HepG2 (cell line): ENCODE data around the gene CPPED1. TPM values are rescaled to one million over a fixed set of nuclear protein-coding genes. Genes with fewer than 3 reads are reported as not detected.

Experiments used
- BCL6 ChIP-seq: IDR thresholded peaks from 2 replicates; pipeline ENCODE4 v1.6.1; 2016; ENCODE audit warnings: missing genetic modification reagents, missing compliant biosample characterization
- FOXK1 ChIP-seq: sonication (generic); formaldehyde crosslinking; IDR thresholded peaks from 2 replicates; pipeline ENCODE4 v1.4.0; 2020; ENCODE audit warnings: low read depth, missing genetic modification reagents, borderline replicate concordance
- KDM1A ChIP-seq: IDR thresholded peaks from 2 replicates; pipeline ENCODE4 v1.6.1; 2016; ENCODE audit warnings: missing compliant biosample characterization
- MAZ ChIP-seq, 2 experiments: sonication (generic) in 1 of 2; formaldehyde crosslinking in 1 of 2; IDR thresholded peaks; 2 replicates each; pipeline versions ENCODE4 v1.5.0 to v1.6.1; 2012 to 2020; ENCODE audit warnings: low read depth in 2 of 2, mild to moderate bottlenecking in 2 of 2, borderline replicate concordance in 1 of 2, improper control_type of control experiment in 1 of 2, low read length in 1 of 2, missing genetic modification reagents in 1 of 2, moderate library complexity in 1 of 2
- MEF2D ChIP-seq: sonication (generic); formaldehyde crosslinking; IDR thresholded peaks from 2 replicates; pipeline ENCODE4 v1.5.1; 2020; ENCODE audit warnings: mild to moderate bottlenecking, missing genetic modification reagents
- NR2F6 ChIP-seq, 2 experiments: IDR thresholded peaks; 2 replicates each; pipeline ENCODE4 v1.6.1; 2016; ENCODE audit warnings: antibody characterized with exemption in 1 of 2, mild to moderate bottlenecking in 1 of 2
- PHF20 ChIP-seq: sonication (generic); formaldehyde crosslinking; IDR thresholded peaks from 2 replicates; pipeline ENCODE4 v1.5.0; 2020; ENCODE audit warnings: mild to moderate bottlenecking, missing genetic modification reagents
- ZNF670 ChIP-seq: sonication (generic); formaldehyde crosslinking; IDR thresholded peaks from 2 replicates; pipeline ENCODE4 v1.8.0; 2022; ENCODE audit warnings: mild to moderate bottlenecking, missing genetic modification reagents, borderline replicate concordance
- ZNF75D ChIP-seq: sonication (generic); formaldehyde crosslinking; IDR thresholded peaks from 2 replicates; pipeline ENCODE4 v1.8.1; 2023; ENCODE audit warnings: missing genetic modification reagents, mild to moderate bottlenecking, borderline replicate concordance
- polyA plus RNA-seq, 8 experiments: library from polyadenylated mRNA; depleted of rRNA in 3 of 8; stranded (reverse) in 7 of 8; unstranded in 1 of 8; fragments of >200 nt; fragmentation: Illumina TruSeq in 4 of 8; extraction: Trizol in 4 of 8; gene quantifications; 2 replicates each; pipeline versions ENCODE4 v1.2.1 to v1.2.3, GENCODE V29; 2011 to 2016; ENCODE audit warnings: low read depth in 4 of 8, missing spikeins in 1 of 8, mixed read lengths in 1 of 8; ENCODE audit not compliant: insufficient read depth in 1 of 8
- total RNA-seq, 5 experiments: library from RNA; depleted of rRNA; stranded (reverse); fragments of >200 nt; fragmentation: Illumina TruSeq; extraction: Trizol; gene quantifications; 2 replicates each; pipeline ENCODE4 v1.2.3, GENCODE V29; 2016; ENCODE audit warnings: low read depth in 1 of 5
- TF ChIP-seq, protein P1 (sequence below): sonication (generic); formaldehyde crosslinking; IDR thresholded peaks from 2 replicates; pipeline ENCODE4 v1.4.0; 2020; ENCODE audit warnings: missing genetic modification reagents
- TF ChIP-seq, protein P2 (sequence below): sonication (generic); formaldehyde crosslinking; IDR thresholded peaks from 2 replicates; pipeline ENCODE4 v1.8.1; 2023; ENCODE audit warnings: mild to moderate bottlenecking, moderate library complexity, missing genetic modification reagents

CPPED1 gene
- total and polyA plus RNA-seq, 2 of the 13 experiments (the other 11 are each of a cell fraction or from before 2014, with no cell fraction given): 66.6 to 71.3 TPM

DNA sequence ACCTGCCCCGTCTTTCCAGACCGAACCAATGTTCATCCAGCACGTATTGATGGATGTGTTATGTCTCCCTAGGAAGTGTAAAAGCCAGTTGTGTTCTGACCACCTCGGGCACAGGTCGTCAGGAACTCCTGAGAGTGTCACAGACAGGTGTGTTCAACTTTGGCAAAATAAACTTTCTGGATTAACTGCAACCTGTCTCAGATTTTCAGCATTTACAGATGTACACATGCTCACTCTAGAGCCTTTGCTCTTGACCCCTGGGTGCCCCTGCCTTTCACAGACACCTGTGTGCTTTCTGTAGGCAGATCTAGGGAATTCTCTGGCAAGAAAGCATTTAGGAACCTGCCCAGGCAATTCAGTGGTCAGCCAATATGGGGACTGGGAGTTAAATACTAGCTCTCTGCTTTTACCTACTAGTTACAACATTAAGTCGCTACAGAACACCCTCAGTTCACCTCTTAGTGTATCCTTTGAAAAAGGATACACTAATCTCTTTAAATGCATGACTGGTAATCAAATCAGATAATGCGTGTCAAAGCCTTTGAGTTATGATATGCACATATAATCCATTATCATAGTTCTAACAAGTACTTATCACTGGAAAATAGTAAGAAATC lies 188.9 kb downstream of the CPPED1 start (continued):
- TF ChIP-seq MAZ (IDR thresholded peaks at IDR 0.05; ENCODE audit: borderline replicate concordance, low read depth, low read length): no peak
- TF ChIP-seq MAZ (CRISPR knock-in tag; IDR thresholded peaks at IDR 0.05; ENCODE audit: low read depth): 0 out of 2 replicates have a peak, but pooled peaks have one; percentile 25
- TF ChIP-seq MEF2D (CRISPR knock-in tag): 0 out of 2 replicates have a peak, but pooled peaks have one; percentile 56
- TF ChIP-seq, protein P1, sequence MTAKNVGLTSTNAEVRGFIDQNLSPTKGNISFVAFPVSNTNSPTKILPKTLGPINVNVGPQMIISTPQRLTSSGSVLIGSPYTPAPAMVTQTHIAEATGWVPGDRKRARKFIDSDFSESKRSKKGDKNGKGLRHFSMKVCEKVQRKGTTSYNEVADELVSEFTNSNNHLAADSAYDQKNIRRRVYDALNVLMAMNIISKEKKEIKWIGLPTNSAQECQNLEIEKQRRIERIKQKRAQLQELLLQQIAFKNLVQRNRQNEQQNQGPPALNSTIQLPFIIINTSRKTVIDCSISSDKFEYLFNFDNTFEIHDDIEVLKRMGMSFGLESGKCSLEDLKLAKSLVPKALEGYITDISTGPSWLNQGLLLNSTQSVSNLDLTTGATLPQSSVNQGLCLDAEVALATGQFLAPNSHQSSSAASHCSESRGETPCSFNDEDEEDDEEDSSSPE (CRISPR knock-in tag): 0 out of 2 replicates have a peak, but pooled peaks have one; percentile 13
- 0 out of 2 replicates have a peak, but pooled peaks have one; percentile 15 for TF ChIP-seq FOXK1 (CRISPR knock-in tag)
- TF ChIP-seq KDM1A (CRISPR knock-in tag): no peak
- 0 out of 2 replicates have a peak, but pooled peaks have one; percentile 22 for TF ChIP-seq NR2F6 (IDR thresholded peaks at IDR 0.05)
- no peak; the same call in none of the 2 replicates for TF ChIP-seq NR2F6 (CRISPR knock-in tag; IDR thresholded peaks at IDR 0.05)
- no peak for TF ChIP-seq ZNF75D (CRISPR knock-in tag)
- TF ChIP-seq, protein P2, sequence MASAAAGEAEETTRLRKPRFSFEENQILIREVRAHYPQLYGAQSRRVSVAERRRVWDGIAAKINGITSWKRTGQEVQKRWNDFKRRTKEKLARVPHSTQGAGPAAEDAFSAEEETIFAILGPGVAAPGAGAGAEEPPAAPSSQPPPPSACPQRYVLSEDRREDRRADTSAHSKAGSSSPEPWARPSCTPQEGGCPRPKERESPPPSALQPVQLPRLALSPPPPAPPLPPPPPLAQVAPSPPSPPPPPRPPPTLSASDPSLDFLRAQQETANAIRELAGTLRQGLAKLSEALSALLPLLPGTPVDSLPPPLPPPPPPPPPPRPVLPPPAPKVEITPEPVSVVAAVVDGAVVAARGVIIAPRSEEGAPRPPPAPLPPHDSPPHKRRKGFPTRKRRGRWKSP: 0 out of 2 replicates have a peak, but pooled peaks have one; percentile 22
- TF ChIP-seq PHF20: no peak
- peak; percentile 40; the same call in 1 of the 2 replicates for TF ChIP-seq ZNF670 (CRISPR knock-in tag)
- peak; percentile 26; the same call in 1 of the 2 replicates for TF ChIP-seq BCL6 (CRISPR knock-in tag)
